Measurements from ENCODE around the gene ANKMY1.

ANKMY1 gene

DNA sequence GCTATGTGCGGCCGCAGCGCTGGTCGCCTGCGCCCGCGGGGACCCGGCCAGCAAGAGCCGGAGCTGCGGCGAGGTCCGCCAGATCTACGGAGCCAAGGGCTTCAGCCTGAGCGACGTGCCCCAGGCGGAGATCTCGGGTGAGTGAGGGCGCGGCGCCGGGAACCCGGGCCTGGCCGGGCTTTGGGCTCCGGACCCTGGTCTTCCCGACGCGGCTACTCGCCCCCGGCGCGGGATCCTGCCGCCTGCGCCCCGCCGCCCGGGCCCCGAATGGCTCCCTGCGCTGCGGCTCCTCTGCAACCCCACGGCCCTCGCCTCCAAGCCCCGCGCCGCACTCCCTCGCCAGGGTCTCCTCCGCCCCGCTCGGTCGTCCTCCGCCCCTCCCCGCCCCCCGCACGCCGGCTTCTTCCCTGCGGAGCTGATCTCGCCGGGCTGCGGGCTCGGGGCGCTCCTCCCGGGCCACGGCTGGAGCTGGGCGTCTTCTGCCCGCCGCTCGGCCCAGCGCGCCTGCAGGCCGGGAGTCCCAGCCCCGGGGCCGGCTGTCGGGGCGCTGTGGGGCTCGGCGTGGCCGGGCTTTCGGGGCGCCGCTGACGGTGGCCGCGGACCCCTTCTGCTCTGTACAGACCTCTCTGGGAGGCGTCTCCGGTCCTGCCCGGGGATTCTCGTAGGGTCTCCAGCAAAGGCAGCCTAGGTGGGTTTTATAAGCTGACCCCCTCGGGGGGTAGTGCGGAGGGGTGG is 121.7 kb downstream of the ANKMY1 start:
- DNase-seq (ENCODE audit: low read depth in 2 of 2), result no peak

DNA sequence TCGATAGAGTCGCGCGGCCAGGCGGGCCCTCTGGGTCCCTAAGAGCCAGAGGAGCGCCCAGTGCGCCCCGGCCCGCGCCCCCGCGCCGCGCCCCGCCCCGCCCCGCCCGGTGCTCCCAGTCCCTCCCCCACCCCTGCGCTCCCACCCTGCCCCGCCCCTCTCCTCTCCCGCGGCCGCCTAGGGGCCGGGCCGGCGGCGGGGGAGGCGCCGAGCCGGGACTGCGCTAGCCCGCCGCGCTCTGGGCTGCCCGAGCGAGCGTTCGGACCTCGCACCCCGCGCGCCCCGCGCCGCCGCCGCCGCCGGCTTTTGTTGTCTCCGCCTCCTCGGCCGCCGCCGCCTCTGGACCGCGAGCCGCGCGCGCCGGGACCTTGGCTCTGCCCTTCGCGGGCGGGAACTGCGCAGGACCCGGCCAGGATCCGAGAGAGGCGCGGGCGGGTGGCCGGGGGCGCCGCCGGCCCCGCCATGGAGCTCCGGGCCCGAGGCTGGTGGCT is 122.3 kb downstream of the ANKMY1 start, which contains the start of gene GPC1:
TSS of gene GPC1 (plus strand) at position 207 of the 491 bp plus-strand sequence. CDS start at position 463, 256 bp downstream.
- peak in 1 of 2 donors; percentile 5 for DNase-seq (ENCODE audit: low read depth in 2 of 2)

DNA sequence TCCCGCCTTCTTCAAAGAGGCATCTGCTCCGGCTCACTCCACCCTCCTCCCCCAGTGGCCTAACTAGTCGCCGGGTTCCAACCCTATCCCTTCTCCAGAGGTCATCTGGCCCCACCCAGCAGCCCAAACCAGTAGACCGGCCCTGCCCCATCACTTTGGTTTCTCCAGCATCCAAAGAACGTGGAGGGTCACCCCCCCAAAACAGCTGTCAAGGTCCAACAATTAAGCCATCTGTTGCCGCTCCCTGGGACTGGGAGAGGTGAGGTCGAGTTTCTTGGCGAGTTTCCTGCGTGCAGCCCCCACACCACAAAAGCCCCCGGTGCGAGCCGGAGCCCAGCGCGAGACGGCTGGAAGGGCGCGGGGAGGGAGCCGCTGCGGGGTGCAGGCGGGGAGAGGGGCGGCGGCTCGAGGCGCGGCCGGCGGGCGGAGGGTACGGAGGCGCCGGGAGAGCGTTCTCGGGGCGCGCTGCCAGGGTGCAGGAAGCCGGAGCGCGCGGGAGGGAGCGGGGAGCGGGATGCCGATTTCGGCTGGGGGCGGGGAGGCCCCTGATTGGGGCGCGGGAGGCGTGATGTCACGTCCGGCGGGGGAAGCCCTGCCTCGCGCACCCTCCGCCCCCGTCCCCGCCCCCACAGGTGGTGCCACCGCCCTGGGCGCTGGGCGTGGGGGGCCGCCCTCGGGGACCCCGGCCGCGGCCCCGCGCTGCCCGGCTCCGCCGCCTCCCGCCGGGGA is 122.9 kb downstream of the ANKMY1 start:
- peak; percentile 79 to 85 for DNase-seq (ENCODE audit: low read depth in 2 of 2)

DNA sequence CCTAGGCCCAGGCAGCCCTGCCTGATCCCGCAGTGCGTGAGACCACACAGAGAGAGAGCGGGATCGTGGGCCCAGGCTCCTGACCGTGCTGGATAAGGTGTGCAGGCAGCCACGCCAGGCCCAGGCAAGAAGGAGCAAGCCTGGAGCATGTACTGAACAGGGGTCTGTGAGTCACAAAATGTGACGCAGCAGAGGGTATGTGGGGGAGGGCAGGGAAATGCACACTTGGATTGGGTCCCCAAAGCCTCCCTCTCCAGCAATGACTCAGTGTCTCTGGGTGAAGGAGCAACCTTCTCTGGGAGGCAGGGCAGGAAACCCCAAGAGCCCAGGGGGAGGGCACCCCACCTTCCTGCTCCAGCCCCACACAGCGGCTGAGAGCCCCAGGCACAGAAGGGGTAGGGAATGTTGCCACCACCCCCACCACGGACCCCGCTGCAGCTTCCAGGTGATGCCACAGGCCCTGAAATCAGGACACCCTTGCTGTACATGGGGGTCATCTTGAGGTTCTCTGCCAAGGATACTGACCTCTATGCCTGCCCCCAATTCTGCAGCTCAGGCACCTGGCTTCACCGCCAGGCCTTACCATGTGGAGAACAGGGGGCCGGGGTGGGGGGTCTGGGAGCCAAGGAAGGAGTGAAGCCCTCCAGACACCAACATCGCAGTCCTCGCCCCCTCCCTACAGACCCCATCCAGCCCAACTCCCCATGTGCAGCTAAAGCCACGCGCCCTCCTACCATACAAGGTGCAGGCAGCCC is 123.6 kb downstream of the ANKMY1 start:
- peak in 1 of 2 donors; percentile 5 for DNase-seq (ENCODE audit: low read depth in 2 of 2)

DNA sequence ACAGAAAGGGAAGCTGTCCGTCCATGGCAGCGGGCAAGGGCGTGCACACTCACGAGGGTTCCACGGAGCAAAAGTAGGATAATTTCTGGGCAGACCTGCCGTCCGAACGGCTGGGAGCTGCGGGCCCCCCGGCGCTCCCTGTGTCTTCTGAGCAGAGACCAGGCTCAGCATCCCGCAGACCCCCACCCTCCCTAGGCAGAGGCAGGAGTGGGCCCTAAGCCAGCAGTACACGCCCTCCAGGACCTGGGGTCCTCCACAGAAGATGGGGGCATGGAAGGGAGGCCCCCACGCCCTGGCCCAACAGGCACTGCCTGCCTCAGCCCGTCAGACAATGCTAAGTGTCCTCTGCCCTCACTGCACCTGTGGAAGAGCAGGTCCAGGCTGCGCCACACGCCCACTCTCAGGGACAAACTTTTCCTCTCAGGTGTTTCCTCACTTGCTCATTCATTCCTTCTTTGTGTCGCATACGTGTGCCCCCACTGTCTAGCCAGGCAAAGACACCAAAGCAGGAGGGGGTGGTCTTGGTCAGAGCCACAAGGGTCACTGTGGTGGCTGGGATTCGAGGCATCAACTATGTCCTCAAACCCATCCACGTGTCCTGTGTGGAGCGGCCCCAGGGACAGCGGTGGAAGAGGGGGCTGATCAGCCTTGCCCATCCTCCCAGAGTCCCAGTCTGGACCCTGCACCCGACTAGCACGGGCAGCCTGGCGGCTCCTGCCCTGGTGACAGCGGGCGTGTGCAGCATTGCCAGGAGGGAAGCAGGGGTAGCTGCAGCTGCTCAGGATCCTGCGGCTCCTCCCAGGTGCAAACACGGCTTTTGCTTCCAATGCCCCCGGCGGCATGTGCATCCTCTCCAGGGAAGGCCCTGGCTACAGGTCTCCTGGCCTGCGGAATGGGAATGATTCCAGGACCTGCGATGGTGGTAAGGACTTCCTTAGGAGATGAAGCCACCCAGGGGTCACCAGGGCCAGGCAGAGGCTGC is 124.7 kb downstream of the ANKMY1 start:
- DNase-seq (ENCODE audit: low read depth in 2 of 2), result no peak

DNA sequence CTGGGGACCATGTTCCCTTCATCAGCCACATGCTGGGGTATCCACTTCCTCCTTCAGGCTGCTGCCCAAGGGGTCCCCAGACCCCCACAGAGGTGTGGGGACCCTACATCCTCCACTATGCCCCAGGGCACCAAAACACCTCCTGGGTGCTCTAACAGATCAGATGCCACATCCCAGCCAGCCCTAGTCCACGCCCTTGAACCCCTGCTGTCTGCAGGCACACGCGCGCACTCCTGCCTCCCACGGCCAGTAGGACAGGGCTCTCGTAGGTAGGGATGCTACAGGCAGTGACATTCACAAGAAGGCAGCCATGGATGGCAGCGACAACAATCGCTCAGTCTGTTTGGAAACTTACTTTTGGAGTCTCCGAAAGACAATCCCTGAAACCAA is 125.4 kb downstream of the ANKMY1 start:
- no peak for DNase-seq (ENCODE audit: low read depth in 2 of 2)

DNA sequence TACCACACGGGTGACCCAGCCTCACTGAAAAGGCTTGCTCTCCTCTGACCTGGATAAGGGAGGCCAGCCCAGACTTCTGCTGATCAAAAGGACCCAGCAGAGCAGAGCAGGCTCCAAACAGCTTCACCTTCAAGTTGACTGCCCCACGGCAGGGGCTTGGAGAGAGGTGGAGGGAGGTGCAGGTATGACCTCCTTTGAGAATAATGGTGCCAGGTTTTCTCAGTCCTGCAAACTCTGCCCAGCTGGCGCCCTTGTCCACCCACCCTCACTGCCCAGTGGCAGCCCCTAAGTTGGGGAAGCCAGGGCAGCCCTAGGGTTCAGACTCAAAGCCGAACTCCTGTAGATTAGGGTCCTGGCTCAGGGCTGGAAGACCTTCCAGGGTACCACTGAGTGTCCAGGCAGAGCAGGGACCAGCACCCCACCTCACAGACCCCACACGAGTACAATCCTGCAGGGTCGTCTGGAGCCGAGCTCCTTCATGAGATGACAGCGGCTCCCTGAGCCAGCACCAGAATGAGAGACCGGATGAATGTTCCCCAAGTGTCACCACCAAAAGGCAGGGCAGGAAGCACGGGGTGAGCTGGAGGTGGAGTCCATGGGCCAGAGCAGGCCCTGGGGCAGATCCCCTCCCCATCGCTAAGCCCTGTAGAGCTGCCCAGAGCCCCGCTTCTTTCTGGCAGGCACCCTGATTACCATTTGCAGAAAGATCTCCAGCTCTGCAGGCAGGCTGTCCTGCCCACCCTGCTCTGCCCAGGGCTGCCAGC is 125.9 kb downstream of the ANKMY1 start:
- DNase-seq (ENCODE audit: low read depth in 2 of 2), result no peak

DNA sequence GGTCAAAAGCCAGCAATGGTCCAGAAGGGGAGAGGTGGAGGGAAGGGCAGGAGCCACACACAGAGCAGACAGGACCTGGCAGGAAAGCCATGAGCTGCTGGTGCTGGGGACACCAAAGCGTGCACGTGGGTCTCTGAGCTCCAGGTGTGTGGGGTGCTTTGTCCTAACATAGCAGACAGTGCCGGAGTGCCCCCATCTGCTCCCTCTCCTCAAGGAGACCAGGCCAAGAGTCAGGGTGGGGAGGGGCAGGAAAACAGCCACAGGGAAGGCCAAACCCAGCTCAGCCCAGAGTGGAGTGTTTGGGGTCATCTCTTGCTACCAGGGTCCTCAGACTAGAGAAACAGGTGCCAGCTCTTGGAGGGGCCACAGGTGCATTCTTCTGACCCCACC is 126.5 kb downstream of the ANKMY1 start:
- DNase-seq (ENCODE audit: low read depth in 2 of 2), result no peak

DNA sequence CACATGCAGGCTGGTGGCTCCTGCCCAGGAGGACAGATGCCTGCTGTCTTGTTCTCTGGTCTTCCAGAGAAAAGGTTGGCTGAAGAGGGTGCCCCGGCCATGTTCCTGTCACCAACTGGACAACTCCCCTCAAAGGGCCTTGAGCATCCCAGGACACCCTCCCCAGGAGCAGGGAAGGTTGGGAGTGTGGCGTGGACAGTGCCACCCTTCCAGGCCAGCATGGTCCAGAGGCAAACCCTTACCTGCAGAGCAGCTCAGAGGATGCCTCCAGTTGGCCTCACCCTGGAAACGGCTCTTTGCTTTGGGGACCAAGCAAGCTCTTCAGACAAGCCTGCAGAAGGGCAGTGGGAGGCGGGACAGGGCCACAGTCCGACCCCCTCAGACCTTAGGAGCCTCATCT is 127.2 kb downstream of the ANKMY1 start:
- DNase-seq (ENCODE audit: low read depth in 2 of 2), result no peak

DNA sequence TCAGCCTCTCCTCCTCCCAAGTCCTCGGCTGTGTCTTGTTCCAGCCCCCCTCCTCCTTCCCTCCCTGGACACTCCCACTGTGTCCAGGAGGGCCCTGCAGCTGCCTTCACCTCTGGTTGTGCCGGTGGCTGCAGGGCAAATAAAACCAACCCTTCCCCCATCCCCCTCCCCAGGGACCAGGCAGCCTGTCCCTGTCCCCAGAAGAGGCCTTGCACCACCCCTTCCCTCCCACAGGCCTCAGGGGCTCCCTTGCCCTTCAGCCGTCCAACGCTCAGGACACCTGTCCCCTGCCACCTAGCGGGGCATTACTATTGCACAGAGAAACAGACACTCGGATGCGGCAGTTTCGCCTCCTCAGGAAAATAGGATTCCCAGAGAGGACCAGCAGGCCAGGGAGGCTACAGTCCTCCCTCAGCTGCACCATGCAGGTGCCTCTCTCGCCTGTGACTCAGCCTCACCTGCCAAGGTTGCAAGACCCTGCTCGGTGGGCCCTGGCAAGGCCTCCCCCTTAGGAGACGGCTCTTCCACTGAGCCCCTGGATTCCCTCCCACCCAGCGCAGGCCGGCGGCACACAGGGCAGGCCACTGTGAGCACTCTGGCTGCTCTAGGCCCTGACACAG is 127.8 kb downstream of the ANKMY1 start:
- DNase-seq (ENCODE audit: low read depth in 2 of 2), result no peak

All from stimulated activated CD8-positive, alpha-beta memory T cell treated with anti-CD3 and anti-CD28 coated beads, Interleukin-7, amount 100 ng/mL, for 4 hours (primary cell).